Tibial nerve (tissue), 4 donors: ENCODE results near the gene ZSWIM6.
A peak's percentile ranks its signal among the peaks of the same experiment; 100 is the strongest.

Source experiments
- CTCF ChIP-seq, 5 experiments: fragments of 200-600 bp in 3 of 5; fragments of 450-650 bp in 2 of 5; sonication (generic) in 3 of 5; IDR thresholded peaks; one replicate each; pipeline ENCODE4 v1.5.1; 2016 to 2019; ENCODE audit warnings: antibody characterized with exemption in 5 of 5, mild to moderate bottlenecking in 3 of 5, moderate library complexity in 2 of 5
- EP300 ChIP-seq, 2 donors: sonication (generic); formaldehyde crosslinking; IDR thresholded peaks; one replicate each; pipeline ENCODE4 v1.6.1; 2017; ENCODE audit warnings: antibody characterized with exemption in 2 of 2, mild to moderate bottlenecking in 1 of 2
- POLR2A ChIP-seq, 2 donors: fragments of 450-650 bp; IDR thresholded peaks; one replicate each; pipeline ENCODE4 v1.6.1; 2017; ENCODE audit warnings: antibody characterized with exemption in 2 of 2, mild to moderate bottlenecking in 2 of 2, moderate library complexity in 2 of 2

DNA sequence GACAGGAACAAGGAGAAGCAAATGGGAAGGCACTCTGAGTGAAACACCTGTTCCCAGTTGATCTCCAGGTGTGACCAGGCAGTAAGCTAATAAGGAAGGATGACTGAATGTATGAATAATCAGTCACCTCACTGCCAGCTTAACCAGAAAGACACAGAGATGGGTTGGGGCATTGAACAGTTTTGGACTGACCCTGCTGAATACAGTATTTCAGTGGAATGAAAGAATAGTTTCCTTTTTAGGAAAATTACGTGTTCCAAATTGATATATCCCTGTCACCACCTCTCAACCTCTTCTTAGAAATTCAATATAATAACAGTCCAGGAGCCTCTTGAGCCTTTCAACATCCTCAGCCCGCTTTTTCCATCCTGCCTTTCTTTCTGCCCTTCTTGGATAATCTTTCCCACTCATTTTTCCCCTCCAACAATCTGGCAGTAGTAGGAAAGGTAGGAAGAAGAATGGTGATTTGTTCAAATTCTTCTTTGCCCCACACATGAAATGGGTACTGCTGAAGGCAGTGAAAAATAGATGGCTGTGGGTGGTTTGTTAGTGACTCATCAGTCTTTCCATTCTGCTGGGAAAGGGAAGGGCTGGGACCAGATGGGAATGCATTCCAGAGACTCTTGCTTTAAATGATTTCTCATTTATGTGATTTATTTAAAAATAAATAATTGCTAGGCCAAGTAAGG, 117.9 kb downstream of the ZSWIM6 start:
- TF ChIP-seq CTCF (IDR thresholded peaks at IDR 0.05) (no peak), POLR2A (IDR thresholded peaks at IDR 0.05) (no peak), EP300 (IDR thresholded peaks at IDR 0.05) (peak in 1 of 2 donors; percentile 73)
